Lower lobe of right lung (tissue), 2 donors: ENCODE results near the gene TENM4. TPM values are rescaled to one million over a fixed set of nuclear protein-coding genes. Genes with fewer than 3 reads are reported as not detected.

ENCODE experiments used
- ATAC-seq, 2 donors: fragments of 200-7000 bp; cut with Tn5 transposase; one replicate each; pipeline ENCODE4 v1.9.1; 2020 to 2022; ENCODE audit warnings: mild to moderate bottlenecking in 2 of 2, moderate library complexity in 2 of 2
- DNase-seq: peaks from one replicate; pipeline ENCODE4 v3.0.0-alpha.2; 2020
- H3K27ac ChIP-seq: fragments of 200-600 bp; one replicate; pipeline ENCODE4 v1.8.0; 2022
- H3K27me3 ChIP-seq: fragments of 200-600 bp; one replicate; pipeline ENCODE4 v1.8.0; 2022; ENCODE audit warnings: low read depth
- H3K36me3 ChIP-seq: fragments of 200-600 bp; one replicate; pipeline ENCODE4 v1.8.0; 2022; ENCODE audit warnings: mild to moderate bottlenecking
- H3K4me1 ChIP-seq: fragments of 200-600 bp; one replicate; pipeline ENCODE4 v1.8.0; 2022
- H3K4me3 ChIP-seq: fragments of 200-600 bp; one replicate; pipeline ENCODE4 v1.8.0; 2022; ENCODE audit warnings: mild to moderate bottlenecking
- H3K9me3 ChIP-seq: fragments of 200-600 bp; one replicate; pipeline ENCODE4 v1.8.0; 2022
- CTCF ChIP-seq: fragments of 200-600 bp; IDR thresholded peaks from one replicate; pipeline ENCODE4 v1.8.0; 2022; ENCODE audit warnings: antibody characterized with exemption, mild to moderate bottlenecking
- intact Hi-C: fragments of 100-400 bp; cut with DNase I; formaldehyde crosslinking; loops from one replicate; pipeline ENCODE4 v1.11.0; 2022
- total RNA-seq: library from RNA; stranded (reverse); fragmentation: NEBNext Ultra II Directional; extraction: Animal tissue kit (Norgen Biotek cat#: 25700); gene quantifications from one replicate; pipeline ENCODE4 v1.2.1, GENCODE V29; 2021
- donor health status: DM: no; HTN: yes; CAD: no; lungs with severe emphysema.

Gene TENM4
- total RNA-seq, 1 donor from 2014 or later = 1.1 TPM

GRCh38 chr11:79471071-79471844 lies 30.4 kb upstream of the TENM4 start:
- no peak overlapping the region for H3K27ac ChIP-seq
- H3K4me1 ChIP-seq = no peaks in the 10 kb centered on the region
- no peaks in the 10 kb centered on the region for H3K9me3 ChIP-seq
- no peak for TF ChIP-seq CTCF
- H3K4me3 ChIP-seq = no peak overlapping the region
- no peak for DNase-seq
- no peak for ATAC-seq
- no peaks in the 10 kb centered on the region for H3K27me3 ChIP-seq
- intact Hi-C loops = no loop called here
- H3K36me3 ChIP-seq = no peaks in the 10 kb centered on the region

- ATAC-seq = no peak
- no peaks in the 10 kb centered on the region for H3K36me3 ChIP-seq
Observed at GRCh38 chr11:79470161-79470560, 29.3 kb upstream of the TENM4 start.

GRCh38 chr11:79467761-79468160 lies 26.9 kb upstream of the TENM4 start:
- TF ChIP-seq CTCF = no peak
- H3K9me3 ChIP-seq = no peaks in the 10 kb centered on the region
- no peak overlapping the region for H3K4me3 ChIP-seq
- no peak for ATAC-seq
- intact Hi-C loops = no loop called here
- H3K4me1 ChIP-seq = no peaks in the 10 kb centered on the region
- no peak overlapping the region for H3K27ac ChIP-seq
- no peaks in the 10 kb centered on the region for H3K36me3 ChIP-seq
- H3K27me3 ChIP-seq = peaks cover 7% of the 10 kb centered on the region
- DNase-seq = no peak

More at GRCh38 chr11:79470161-79470560, 29.3 kb upstream of the TENM4 start:
- no peaks in the 10 kb centered on the region for H3K27me3 ChIP-seq
- TF ChIP-seq CTCF = no peak
- no peak overlapping the region for H3K27ac ChIP-seq
- no peak for DNase-seq
- H3K9me3 ChIP-seq = no peaks in the 10 kb centered on the region
- no peak overlapping the region for H3K4me3 ChIP-seq
- no peaks in the 10 kb centered on the region for H3K4me1 ChIP-seq
- intact Hi-C loops = no loop called here

- Histone ChIP-seq H3K9me3 (no peaks in the 10 kb centered on the region), H3K4me3 (no peak overlapping the region), H3K36me3 (no peaks in the 10 kb centered on the region), H3K4me1 (no peaks in the 10 kb centered on the region), H3K27me3 (peaks cover 7% of the 10 kb centered on the region), H3K27ac (no peak overlapping the region)
- no peak for DNase-seq
- no peak for TF ChIP-seq CTCF
- intact Hi-C loops = no loop called here
- ATAC-seq = no peak
Observed at GRCh38 chr11:79466411-79466810, 25.6 kb upstream of the TENM4 start.

GRCh38 chr11:79465160-79465559 lies 24.3 kb upstream of the TENM4 start:
- DNase-seq (no peak), ATAC-seq (no peak)
- Histone ChIP-seq H3K4me3 (no peak overlapping the region), H3K27me3 (peaks cover 7% of the 10 kb centered on the region), H3K36me3 (no peaks in the 10 kb centered on the region), H3K4me1 (no peaks in the 10 kb centered on the region), H3K9me3 (no peaks in the 10 kb centered on the region), H3K27ac (no peak overlapping the region)
- TF ChIP-seq CTCF = no peak
- intact Hi-C loops = no loop called here
